GM23248 (cell line): ENCODE results near the gene DEDD.

ENCODE experiments used
- EZH2 ChIP-seq: fragments of 200-600 bp; sonication (generic); IDR thresholded peaks from 2 replicates; pipeline ENCODE4 v1.6.1; 2018; ENCODE audit warnings: antibody characterized with exemption, mild to moderate bottlenecking; ENCODE audit not compliant: insufficient read depth, poor library complexity, severe bottlenecking
- EZH2phosphoT487 ChIP-seq: fragments of 200-600 bp; sonication (generic); IDR thresholded peaks from 2 replicates; pipeline ENCODE4 v1.6.1; 2018; ENCODE audit warnings: antibody characterized with exemption, moderate library complexity, mild to moderate bottlenecking, low read depth; ENCODE audit not compliant: insufficient read depth

DNA sequence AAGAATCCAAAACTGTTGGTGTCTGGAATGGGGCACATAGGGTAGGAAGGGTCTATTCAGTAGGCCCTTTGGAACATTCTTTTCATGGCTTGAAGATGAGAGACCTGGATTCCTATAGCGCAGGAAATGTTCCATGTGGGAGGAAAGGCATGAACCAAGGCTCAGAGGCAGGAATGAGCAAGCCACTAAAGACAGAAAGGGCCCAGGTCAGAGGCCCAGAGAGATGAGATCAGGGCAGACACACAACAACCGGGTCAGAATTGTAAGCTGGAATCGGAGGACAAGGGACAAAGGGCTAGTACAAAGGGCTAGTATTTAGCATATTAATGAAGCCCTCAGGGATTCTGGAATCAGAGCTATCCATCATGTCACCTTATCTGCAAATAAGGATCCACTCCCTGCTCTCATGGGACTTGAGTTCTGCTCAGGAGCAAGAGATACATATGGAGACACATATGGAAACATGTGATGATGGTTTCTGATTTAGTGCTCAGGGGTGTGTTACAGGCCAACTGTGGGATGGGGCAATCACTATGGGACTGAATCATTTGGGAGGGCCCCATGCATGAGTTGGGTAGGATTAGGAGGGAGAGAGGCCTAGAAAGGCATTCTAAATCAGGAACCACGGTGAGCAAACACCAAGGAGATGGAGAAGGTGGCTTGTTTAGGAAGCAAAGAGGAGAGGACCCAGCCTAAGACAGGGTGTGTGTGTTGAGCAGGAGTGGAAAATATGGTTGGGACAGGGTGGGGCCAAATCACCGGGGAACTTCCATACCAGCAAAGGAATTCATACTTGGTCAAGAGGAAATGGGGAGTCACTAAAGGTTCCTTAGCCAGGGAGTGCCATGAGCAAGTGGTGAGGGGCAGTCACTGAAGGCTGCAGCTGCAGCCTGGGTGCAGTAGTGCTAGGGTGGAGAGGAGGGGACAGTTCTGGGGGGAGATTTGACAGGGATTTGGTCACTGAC lies 51.7 kb downstream of the DEDD start:
- TF ChIP-seq EZH2phosphoT487 (no peak), EZH2 (no peak)
